GM19023 (cell line): ENCODE measurements around the gene ME3.
A peak's percentile ranks its signal among the peaks of the same experiment; 100 is the strongest.

ENCODE experiments used
- ATAC-seq: cut with Tn5 transposase; IDR thresholded peaks from one replicate; pipeline ENCODE4 v1.9.1; 2021; ENCODE audit warnings: mild to moderate bottlenecking, moderate library complexity; ENCODE audit not compliant: unreplicated experiment

ME3 gene

GRCh38 chr11:86672007-86672621 lies at the start of gene ME3:
Gene ME3, minus strand, starts transcription at chr11:86672616.
- peak; percentile 47 for ATAC-seq

GRCh38 chr11:86722006-86722405 lies 49.6 kb upstream of the ME3 start:
- ATAC-seq = no peak

DNA sequence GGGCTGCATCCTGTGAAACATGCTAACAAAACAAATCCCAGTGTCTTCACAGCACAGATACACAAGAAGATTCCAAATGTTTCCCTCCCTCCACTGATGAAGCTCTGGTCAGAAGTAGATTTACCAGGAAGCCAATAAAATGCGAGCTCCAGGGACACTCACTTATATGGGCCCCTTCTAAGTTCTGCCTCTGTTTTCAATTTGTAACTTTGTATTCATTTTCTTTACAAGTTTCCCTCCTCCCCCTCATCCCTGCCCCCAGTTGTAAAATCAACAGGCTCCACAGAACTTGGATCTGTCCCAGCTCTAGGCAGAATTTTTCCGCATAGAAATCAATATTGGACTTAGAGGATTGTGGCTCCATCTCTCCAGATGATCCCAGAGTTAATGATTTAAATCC lies 48.1 kb upstream of the ME3 start:
- no peak for ATAC-seq

DNA sequence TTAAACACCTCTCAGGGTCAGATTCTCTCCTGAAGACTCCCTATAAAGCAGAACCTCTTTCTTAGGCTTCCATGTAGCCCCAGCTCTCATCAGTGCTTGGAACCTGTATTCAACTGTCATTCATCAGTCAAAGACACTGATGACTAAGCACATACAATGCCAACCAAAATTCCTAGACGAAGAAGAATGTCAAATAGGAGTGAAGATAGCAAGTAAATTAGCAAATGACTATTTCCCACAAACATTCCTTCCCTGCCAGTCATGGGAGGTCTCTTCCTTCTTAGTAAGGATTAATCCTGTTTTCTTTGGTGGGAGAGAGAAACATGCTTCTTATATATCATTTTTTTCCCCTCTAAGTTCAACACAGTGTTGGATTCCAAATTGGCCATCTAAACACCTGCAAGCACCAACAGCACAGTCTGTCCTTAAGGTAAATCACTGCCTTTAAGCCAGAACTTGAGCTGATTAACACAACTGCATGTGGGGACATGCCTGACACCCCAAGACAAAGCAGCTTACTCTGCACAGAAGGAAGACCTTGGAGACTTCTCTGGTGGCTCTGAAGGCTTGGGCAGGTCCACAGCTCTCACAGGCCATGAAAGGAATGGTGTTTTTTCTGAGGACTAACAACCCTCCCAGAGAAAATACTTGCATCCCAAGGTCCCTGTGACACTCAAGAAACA lies 47.5 kb upstream of the ME3 start:
- ATAC-seq = no peak

GRCh38 chr11:86718999-86719398 lies 46.6 kb upstream of the ME3 start:
- no peak for ATAC-seq

GRCh38 chr11:86718521-86718920 lies 46.1 kb upstream of the ME3 start:
- ATAC-seq = no peak

GRCh38 chr11:86717817-86718501 lies 45.5 kb upstream of the ME3 start:
- ATAC-seq = no peak

DNA sequence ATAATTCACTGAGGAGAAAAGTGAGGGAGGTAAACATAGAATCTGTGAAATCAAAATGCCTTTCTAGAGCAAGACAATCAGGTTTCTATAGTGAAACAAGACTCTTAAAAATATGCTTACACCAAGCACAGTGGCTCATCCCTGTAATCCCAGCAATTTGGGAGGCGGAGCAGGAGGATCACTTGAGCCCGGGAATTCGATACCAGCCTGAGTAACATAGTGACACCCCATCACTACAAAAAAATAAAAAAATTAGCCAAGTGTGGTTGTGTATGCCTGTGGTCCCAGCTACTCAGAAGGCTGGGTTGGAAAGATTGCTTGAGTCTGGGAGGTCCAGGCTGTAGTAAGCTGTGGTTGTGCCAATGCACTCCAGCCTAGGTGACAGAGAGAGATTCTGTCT lies 43.2 kb upstream of the ME3 start:
- ATAC-seq = no peak

DNA sequence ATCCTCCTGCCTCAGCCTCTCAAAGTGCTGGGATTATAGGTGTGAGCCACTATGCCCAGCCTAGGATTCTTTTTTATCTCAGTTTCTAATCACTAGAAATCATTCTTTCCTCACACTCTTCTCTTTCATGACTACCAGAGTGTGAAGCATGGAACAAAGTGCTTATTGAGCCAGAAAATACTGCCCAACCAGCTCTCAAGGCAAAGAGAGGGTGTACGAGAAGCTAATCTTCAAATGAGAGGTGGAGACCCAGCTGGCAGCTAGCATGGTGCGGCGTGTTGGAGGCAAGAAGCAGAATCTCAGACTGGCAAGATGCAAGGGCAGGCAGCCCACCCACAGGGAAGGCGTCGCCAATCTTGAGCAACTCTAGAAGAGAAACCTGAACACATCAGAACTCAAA lies 41.1 kb upstream of the ME3 start:
- no peak for ATAC-seq

- ATAC-seq = no peak
These were observed 38.5 kb upstream of the ME3 start for GRCh38 chr11:86710936-86711335.

DNA sequence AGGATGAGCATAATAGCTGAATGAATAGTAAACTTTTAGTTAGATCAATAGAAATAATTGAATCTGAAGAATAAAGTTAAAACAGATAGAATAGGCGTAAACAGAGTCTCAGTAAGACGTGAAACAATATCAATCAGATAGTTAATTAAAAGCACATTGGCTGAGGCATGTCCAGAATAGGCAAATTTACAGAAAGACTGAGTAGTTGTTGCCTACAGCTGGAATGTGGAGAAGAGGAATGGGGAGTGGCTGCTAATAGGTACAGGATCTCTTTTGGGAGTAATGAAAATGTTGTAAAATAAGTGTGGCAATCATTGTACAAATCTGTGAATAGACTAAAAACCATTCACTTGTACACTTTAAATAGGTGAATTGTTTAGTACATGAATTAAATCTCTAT lies 36.3 kb upstream of the ME3 start:
- no peak for ATAC-seq

- ATAC-seq = no peak
These were observed 34.1 kb upstream of the ME3 start for GRCh38 chr11:86706338-86707131.

DNA sequence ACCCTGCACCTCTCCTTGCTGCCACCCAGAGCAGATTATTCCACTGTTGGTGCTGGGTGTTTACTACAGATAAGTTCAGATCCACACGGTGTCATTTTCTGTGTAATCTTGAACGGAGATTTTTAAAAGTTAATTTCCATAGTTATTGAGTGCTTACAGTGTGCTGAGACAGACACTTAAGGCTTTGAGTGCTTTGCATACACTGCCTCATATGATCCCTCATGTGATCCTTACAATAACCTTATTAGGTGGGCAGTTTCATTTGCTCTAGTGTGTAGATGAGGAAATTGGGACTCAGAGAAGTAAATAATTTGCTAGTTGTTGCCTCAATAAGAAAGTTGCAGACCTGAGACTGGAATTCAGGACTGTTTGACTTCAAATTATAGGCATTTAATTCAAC lies 32.3 kb upstream of the ME3 start:
- ATAC-seq = no peak

DNA sequence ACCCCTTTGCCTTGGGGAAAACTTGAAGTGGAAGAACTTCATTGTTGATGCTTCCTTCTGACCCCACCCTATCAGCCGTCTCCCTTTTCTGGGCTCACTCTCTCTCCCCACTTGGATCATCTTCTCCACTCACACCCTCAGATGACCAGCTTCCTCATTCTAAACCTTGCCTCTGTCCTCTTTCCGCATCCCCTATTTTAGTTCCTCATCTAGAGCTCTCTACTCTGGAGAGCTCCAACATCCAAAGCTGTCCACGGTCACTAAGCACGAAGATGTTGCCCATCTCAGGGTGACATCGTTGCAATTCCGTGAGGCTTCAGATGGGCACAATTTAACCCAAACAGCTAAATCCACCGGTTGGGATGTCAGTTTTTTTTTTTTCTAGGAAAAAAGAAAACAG lies 31.6 kb upstream of the ME3 start:
- ATAC-seq = no peak

- no peak for ATAC-seq
These were observed 30.0 kb upstream of the ME3 start for GRCh38 chr11:86702220-86702983.

- ATAC-seq = no peak
These were observed 26.8 kb upstream of the ME3 start for GRCh38 chr11:86699040-86699791.

DNA sequence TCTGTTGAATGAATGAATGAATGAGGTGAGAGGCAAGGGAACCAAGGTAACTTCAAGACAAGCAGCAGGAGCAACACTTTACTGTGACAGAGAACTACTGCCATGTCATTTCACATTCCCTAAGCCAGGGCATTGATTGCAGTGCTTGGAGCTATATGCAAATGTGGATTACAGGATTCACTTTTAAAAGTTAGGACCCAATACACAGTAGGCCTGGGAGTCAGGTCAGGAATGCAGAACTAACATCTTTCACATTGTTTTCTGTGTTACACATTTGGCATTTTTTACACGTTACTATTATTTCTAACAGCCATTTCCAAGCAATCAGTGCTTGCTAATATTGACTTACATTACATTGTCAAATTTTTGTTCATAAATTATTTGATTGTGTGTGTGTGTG lies 26.2 kb upstream of the ME3 start:
- no peak for ATAC-seq

DNA sequence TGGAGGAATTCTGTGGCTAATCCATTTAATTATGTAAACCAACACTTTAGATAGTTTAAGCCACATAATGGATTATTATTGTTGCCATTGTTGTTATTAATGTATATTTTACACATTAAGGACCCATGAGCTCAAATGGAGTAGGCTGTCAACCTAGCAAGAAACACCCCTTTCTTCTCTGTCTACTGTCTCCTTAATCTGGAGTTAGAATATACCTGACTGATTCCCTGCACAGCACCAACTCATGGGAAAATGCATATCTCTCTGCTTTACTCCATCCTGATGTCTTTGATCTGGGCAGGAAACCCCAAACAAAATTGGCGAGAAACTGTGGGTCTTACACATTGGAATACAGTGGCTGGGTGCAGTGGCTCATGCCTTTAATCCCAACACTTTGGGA lies 24.0 kb upstream of the ME3 start:
- no peak for ATAC-seq

GRCh38 chr11:86696004-86696403 lies 23.6 kb upstream of the ME3 start:
- no peak for ATAC-seq

DNA sequence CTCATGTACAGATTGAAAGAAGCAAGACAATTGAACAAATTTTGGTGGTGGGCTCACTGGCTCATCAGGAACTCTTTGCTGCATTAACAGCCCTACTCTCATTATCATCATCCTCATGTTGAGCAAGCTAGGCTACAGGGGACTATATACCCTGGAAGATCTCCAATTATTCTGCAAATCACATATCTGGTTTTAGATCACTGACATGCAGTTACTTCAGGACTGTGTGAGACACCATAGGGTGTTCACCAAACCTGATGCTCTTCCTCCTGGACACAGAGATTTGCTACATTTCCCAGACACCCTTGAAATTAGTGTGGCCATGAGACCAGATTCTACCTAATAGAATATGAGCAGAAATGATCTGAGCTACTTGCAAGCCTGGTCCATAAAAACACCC lies 23.0 kb upstream of the ME3 start:
- no peak for ATAC-seq
